Measurements from ENCODE around the gene ISYNA1.

Gene ISYNA1

DNA sequence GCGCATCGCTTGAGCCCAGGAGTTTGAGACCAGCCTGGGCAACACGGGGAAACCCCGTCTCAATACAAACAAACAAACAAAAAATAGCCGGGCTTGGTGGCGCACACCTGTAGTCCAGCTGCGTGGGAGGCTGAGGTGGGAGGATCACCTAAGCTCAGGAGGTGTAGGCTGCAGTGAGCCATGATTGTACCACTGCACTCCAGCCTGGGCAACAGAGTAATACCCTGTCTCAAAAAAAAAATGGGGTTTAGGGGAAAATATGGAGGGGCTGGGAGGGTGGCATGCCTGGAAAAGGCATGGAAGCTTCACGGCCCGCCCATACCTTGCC, 1.9 kb upstream of the ISYNA1 start:
- no peak for TF ChIP-seq CTCF (IDR thresholded peaks at IDR 0.05; ENCODE audit: low read depth, low read length, missing control alignments)
- DNase-seq (ENCODE audit: low read depth) = no peak
- no peak overlapping the region for H3K4me3 ChIP-seq (ENCODE audit: low read depth, low read length)

DNA sequence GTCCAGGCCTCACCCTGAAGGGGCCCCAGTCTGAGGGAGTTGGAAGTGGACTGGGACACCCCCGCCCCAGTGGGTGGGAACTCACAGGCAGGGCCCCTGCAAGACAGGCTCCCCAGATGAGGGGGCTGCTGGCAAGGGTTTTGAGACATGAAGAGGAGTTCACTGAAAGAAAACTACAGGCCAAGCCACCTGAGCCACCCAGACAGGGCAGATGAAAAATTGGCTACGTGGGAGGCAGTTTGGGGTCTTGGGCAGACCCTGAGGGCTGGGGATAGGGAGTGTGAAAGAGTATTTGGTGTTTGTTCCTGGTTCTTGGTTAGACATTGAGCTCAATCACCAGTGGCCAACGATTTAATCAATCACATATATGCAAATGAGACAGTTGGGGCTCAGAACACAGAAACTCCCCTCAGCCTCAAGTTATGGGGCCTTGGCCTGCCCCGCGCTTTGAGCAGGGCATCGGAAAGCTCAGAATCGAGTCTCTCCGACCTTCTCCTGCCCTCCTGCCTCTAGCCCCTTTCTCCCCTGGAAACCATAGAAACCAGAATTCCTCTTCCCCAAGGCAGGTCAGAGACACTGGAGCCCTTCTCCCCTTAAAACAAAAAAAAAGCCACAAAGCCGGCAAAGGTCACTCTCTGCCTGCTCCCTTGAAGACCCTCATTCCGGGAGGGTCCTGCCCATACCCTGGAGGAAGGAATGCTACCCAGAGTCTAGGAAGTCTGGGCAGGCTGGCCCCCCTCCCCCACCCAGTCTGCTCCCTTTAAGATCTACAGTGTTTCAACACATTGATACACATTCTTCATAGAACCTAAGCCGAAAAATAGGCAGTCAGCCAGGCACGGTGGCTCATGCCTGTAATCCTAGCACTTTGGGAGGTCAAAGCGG, 1.3 kb upstream of the ISYNA1 start:
- TF ChIP-seq CTCF (IDR thresholded peaks at IDR 0.05; ENCODE audit: low read depth, low read length, missing control alignments) = no peak
- no peak overlapping the region for H3K4me3 ChIP-seq (ENCODE audit: low read depth, low read length)
- no peak for DNase-seq (ENCODE audit: low read depth)

DNA sequence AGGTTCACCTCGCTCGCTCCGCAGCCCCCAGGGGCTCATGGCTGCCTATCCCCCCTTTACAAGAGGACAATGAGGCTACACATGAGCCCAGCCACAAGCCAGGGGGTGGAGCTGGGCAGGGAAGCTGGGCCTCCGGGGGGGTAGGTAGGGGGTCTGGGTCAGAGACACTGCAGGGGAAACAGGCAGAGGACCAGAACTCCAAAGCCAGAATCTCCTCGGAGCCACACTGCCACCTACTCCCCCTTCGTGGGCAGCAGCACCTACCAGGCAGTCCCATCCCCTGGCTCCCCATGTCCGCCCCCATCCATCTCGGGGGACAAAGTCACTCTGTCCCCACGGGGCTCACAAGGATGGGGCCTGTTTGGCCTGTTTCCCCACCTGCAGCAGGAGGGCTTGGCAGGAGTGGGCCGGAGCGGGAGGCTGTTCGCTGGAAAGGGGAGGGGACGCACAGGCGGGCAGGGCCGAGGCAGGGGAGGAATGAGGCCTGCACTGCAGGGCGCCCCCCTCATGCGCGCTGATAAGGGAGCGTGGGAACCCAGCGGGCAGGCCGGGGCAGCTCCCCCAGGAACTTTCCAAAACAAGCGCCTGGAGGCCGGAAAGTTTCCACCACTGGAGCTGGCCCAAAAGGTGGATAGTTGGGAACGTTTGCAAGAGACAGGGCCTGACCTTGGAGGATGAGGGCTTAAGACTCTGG, 545 bp upstream of the ISYNA1 start:
- no peak for TF ChIP-seq CTCF (IDR thresholded peaks at IDR 0.05; ENCODE audit: low read depth, low read length, missing control alignments)
- H3K4me3 ChIP-seq (ENCODE audit: low read depth, low read length) = no peak overlapping the region
- no peak for DNase-seq (ENCODE audit: low read depth)

GRCh38 chr19:18436671-18437490, 1.1 kb downstream of the ISYNA1 start:
- TF ChIP-seq CTCF (IDR thresholded peaks at IDR 0.05; ENCODE audit: low read depth, low read length, missing control alignments) = no peak
- peak overlapping the region; percentile 46 for H3K4me3 ChIP-seq (ENCODE audit: low read depth, low read length)
- DNase-seq (ENCODE audit: low read depth) = no peak

GRCh38 chr19:18435842-18436670, 1.9 kb downstream of the ISYNA1 start:
- TF ChIP-seq CTCF (IDR thresholded peaks at IDR 0.05; ENCODE audit: low read depth, low read length, missing control alignments) = no peak
- no peak for DNase-seq (ENCODE audit: low read depth)
- no peak overlapping the region for H3K4me3 ChIP-seq (ENCODE audit: low read depth, low read length)

DNA sequence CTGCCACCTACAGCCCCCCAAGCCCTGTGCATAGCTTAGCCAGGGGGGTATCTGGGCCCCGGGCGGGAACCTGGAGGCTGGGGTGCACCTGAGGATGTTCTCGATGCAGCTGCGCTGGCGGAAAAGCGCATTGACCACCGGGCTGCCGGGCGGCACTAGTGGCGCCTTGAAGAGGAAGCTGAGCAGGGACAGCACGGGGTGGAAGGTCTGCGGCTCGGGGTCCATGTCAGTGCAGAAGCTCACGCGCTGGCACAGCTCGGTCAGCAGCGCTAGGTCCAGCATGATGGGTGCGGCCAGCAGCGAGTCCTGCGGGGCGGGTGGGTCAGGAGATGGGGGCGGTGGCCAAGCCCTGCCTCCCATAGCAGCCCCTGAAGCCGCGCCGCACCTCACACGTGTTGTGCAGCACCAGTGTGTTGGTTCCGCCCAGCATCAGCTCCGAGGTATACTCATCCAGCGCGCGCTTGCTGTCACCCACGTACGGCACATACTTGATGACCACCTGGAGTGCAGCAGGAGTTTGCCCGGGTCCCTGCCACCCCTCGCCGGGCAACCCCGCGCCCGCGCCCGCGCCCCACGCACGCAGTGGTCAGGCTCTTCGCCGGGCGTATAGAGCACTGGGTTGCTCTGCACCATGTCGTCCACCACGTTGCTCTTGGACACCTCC, 2.6 kb downstream of the ISYNA1 start:
- TF ChIP-seq CTCF (IDR thresholded peaks at IDR 0.05; ENCODE audit: low read depth, low read length, missing control alignments) = no peak
- no peak for DNase-seq (ENCODE audit: low read depth)
- no peak overlapping the region for H3K4me3 ChIP-seq (ENCODE audit: low read depth, low read length)

Data from GM12864 (cell line).